NOMO-1 treated with dmso at 0.1 percent for 144 hours (cell line): Measurements from ENCODE around the gene CHMP6.
"Not testable (repeated sequence)": the region's sequence is repeated elsewhere in the genome, so short reads cannot be mapped to it uniquely, and the experiment has no call there.

Experiments used
- DNase-seq: peaks from one replicate; lab custom pipeline; 2025; ENCODE audit not compliant: unreplicated experiment; lab: John Stamatoyannopoulos, UW

The CHMP6 gene

DNA sequence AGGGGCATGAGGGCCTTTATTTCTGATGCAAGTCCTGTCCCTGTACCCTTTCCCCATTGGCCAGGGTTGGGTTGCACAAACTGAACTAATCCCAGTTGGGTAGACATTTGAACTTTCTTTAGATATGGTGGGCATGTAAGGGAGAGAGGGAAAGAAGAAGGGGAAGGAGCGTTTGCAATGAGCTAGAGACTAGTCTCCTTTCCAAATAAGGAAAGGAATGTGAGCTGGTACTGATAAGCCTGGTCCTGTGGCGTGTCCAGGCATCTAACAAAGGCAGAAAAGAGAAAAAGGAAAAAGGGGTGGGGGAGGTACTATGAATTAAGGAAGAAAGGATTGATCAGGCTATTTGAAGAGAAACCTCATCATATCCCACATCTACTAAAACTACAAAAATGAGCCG lies 20.3 kb downstream of the CHMP6 start:
- no peak for DNase-seq

- DNase-seq: no peak
These were observed 21.2 kb downstream of the CHMP6 start for GRCh38 chr17:81012574-81013447.

DNA sequence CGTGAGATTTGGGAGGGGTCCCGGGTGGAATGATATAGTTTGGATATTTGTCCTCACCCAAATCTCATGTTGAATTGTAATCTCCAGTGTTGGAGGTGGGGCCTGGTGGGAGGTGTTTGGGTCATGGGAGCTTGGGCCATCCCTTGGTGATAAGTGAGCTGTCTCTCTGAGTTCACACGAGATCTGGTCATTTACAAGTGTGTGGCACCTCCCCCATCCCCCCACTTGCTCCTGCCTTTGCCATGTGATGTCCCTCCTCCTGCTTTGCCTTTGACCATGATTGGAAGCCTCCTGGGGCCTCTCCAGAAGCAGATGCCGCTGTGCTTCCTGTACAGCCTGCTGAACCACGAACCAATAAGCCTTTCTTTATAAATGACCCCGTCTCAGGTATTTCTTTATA lies 22.0 kb downstream of the CHMP6 start:
- DNase-seq: no peak

GRCh38 chr17:81015136-81015535 lies 23.5 kb downstream of the CHMP6 start:
- DNase-seq: no peak

GRCh38 chr17:81016575-81016974 lies 24.9 kb downstream of the CHMP6 start:
- no peak for DNase-seq

GRCh38 chr17:81017330-81017729 lies 25.7 kb downstream of the CHMP6 start:
- not testable (repeated sequence) for DNase-seq

- DNase-seq: peak; percentile 62
These were observed 26.6 kb downstream of the CHMP6 start for GRCh38 chr17:81018044-81018802.

- no peak for DNase-seq
These were observed 28.2 kb downstream of the CHMP6 start for GRCh38 chr17:81019563-81020442.

DNA sequence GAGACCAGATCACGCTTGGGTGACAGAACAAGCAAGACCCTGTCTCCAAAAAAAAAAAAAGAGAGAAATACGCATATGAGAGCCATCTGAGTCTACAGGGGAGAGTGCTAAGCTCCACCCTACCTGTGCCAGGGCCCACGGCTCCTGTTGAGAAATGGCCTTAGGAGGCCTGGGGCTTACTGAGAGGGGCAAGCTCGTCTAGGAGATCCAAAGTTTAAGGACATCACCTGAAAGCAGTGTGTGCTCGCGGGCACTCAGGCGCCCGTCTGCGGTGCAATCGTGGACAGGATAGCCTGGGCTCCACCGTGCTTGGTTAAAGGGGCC lies 28.8 kb downstream of the CHMP6 start:
- DNase-seq: no peak

DNA sequence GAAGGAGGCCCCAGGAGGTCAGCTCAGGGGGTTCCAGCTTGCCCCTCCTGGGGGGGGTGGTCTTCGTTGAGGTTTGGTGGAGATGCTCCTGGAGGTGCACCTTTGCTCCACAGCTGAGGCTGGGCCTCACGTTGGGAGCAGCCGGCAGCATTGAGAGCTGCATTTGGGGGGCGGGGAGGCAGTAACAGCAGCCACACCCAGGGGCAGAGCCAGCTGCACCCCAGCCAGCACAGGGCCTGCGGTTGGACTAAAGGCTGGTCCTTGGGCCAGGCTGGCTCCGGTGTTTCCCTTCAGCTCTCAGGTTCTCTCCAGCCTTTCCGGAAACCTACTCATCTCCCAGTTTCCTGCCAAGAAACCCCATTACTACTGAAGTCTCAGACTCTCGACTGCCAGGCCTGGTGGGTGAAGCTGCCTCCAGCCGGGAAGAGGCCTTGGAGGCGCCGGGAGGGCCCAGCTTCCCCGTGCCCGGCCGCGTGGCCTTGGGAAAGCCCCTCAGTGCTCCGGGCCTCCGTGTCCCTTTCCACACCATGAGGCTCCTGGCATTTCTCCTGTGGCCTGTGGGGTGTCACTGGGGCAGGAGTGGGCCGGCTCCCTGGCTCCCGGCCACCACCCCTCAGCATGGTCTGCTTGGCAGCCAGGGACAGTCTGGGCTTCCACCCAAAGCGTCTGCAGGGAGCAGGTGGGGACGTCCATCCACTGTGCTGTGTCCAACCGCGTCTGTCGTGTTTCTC lies 29.3 kb downstream of the CHMP6 start:
- DNase-seq: no peak

- DNase-seq: no peak
These were observed 30.1 kb downstream of the CHMP6 start for GRCh38 chr17:81021531-81022343.

- no peak for DNase-seq
These were observed 30.7 kb downstream of the CHMP6 start for GRCh38 chr17:81022344-81022676.

GRCh38 chr17:81025065-81025740 lies 33.6 kb downstream of the CHMP6 start:
- no peak for DNase-seq

DNA sequence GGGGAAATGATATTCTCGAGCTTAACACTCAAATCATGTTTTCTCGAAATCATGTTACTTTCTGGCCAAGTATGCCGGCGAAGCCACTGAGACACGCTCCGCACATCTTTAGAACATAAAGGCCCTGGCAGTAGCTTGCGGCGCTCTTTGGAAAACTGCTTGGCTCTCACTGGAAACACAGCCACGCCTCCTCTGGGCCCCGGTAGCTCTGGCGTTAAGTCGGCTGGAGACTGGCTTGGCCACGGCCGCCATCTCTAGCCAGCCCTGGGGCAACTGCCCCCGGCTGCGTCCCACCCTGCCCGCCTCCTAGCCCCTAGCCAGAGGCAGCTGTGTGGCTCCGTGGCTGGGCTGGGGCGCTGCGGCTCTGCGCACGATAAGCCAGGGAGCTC lies 34.1 kb downstream of the CHMP6 start:
- DNase-seq: no peak

- DNase-seq: no peak
These were observed 34.8 kb downstream of the CHMP6 start for GRCh38 chr17:81026266-81027036.

DNA sequence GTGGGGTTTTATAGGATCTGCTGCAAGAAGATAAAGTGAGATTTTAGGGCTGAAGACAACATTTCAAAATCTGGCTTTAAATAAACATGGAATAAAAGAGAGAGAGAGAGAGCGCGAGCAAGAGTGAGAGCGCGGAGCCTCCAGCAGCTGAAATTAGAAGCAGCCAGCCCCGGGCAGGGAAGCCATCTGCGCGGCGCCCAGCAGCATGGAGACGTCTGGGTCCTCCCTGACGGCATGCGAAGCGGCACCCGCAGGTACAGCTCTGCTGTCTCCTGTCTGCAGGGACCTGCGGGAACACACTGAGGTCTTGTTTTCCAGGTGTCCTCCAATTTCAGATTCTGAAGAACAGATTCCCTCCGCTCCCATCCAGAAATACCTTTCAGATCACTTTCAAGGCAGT lies 35.4 kb downstream of the CHMP6 start:
- DNase-seq: no peak

DNA sequence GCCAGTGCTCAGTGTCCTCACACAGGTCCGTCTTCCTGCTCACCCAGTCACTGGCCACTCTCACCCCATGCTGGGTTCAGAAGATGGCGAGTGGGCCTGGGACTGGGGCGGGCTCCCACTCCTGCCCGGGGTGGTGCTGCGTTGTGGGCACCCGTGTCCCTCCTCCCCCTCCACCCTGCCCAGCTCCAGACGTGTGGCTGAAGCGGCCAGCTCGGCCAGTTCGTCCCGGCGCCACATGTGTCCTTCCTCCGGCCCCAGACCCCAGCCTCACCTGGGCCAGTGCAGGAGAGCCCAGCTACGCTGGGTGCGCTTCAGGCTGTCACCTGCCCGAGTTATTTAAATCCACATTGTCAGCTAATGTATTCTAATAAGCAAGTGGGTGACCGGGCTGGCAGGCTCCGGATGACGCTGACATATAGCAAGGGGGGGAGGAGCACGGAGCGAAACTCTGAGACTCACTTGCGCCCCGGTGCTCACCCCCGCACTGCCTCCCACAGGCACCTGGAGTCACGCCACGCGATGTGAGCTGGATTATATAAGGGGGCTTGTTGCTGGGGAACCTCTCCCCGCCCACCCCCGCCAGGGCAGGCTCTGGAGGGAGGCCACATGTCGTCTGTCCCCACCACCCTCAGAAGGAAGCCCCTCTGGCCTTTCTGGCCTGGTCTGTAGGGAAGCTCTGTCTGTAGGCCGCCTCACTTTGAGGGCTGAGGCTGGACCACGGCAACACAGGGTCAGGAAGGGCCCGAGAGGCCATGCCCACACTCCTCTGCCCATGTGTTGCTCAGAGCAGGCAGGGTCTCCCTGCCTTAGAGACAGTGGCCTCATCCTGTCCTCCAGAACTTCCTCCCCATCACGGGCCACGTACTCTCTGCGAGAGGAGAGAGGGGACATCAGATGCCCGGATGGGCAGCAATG lies 36.2 kb downstream of the CHMP6 start:
- DNase-seq: no peak

- no peak for DNase-seq
These were observed 36.8 kb downstream of the CHMP6 start for GRCh38 chr17:81028506-81028858.
